ENCODE measurements around the gene BAMBI.

Gene BAMBI

DNA sequence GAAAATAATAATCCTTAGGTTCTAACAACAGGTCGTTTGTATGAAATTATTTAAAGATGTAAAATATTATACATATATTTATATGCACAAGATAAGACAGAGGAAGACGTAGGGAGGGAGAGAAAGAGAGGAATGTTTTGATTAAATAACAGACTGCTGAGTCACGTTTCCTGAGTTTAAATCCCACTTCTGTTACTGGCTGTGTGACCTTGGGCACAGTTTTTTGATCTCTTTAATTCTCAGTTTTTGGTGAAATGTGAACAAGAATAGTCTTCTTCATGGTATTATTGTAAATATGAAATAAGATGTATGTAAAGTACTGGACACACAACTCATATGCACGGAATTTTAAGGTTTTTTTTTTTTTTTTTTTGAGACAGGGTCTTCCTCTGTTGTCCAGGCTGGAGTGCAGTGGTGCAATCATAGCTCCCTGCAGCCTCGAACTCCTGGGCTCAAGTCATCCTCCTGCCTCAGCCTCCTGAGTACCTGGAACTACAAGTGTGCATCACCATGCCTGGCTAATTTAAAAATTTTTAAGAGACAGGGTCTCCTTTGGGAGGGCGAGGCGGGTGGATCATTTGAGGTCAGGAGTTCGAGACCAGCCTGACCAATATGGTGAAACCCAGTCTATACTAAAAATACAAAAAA is 42.6 kb downstream of the BAMBI start (continued):
- TF ChIP-seq GLI4 (tag by site-specific recombination; IDR thresholded peaks at IDR 0.05) (no peak), ZNF248 (tag by site-specific recombination; IDR thresholded peaks at IDR 0.05) (no peak)

DNA sequence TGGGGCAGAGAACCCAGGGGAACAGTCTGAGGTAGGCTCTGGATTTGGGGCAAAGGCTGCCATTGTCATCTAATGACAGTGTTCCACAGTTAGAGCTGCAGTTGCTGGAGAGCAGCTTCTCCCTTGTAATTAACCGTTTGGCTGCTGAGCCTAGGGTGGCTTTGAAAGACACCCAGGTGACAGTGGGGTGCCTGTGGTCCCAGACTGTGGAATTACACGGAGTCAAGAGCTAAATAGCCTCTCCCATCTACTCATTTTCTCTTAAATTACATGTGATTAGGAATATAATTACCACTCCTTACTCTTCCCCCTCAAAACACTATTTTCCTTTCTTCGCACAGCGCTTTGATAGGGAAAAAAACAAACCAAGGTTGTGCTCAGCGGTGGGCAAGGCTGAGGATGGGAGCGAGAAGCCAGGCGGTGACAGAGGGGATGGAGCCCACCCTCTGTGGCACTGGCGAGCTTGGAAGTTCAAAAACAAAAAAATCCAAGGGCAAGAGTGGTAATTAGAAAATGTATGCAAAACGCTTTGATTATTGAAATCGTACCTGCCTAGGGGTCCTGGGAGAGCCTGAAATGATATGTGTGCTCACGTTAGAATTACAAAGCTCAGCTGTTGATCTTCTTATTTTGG is 44.1 kb downstream of the BAMBI start:
- no peak overlapping the region for H3K27ac ChIP-seq (ENCODE audit: extremely low read depth, low read depth, low read length)
- no peaks in the 10 kb centered on the region for H3K4me1 ChIP-seq (ENCODE audit: control insufficient read depth, insufficient read depth, low read length)
- no peak overlapping the region for H3K4me3 ChIP-seq (ENCODE audit: low read depth, low read length)
- H3K9me3 ChIP-seq (ENCODE audit: control insufficient read depth, insufficient read depth, low read depth, low read length), result no peaks in the 10 kb centered on the region
- POLR2A ChIA-PET, result interaction anchor here (0.6 kb wide), 1 partner anchor 74 kb away, joined by 5 read pairs; no protein-coding TSS in a partner anchor
- no peaks in the 10 kb centered on the region for H3K36me3 ChIP-seq (ENCODE audit: control insufficient read depth in 2 of 2, insufficient read depth in 1 of 2, low read length in 2 of 2)
- TF ChIP-seq, protein P1, sequence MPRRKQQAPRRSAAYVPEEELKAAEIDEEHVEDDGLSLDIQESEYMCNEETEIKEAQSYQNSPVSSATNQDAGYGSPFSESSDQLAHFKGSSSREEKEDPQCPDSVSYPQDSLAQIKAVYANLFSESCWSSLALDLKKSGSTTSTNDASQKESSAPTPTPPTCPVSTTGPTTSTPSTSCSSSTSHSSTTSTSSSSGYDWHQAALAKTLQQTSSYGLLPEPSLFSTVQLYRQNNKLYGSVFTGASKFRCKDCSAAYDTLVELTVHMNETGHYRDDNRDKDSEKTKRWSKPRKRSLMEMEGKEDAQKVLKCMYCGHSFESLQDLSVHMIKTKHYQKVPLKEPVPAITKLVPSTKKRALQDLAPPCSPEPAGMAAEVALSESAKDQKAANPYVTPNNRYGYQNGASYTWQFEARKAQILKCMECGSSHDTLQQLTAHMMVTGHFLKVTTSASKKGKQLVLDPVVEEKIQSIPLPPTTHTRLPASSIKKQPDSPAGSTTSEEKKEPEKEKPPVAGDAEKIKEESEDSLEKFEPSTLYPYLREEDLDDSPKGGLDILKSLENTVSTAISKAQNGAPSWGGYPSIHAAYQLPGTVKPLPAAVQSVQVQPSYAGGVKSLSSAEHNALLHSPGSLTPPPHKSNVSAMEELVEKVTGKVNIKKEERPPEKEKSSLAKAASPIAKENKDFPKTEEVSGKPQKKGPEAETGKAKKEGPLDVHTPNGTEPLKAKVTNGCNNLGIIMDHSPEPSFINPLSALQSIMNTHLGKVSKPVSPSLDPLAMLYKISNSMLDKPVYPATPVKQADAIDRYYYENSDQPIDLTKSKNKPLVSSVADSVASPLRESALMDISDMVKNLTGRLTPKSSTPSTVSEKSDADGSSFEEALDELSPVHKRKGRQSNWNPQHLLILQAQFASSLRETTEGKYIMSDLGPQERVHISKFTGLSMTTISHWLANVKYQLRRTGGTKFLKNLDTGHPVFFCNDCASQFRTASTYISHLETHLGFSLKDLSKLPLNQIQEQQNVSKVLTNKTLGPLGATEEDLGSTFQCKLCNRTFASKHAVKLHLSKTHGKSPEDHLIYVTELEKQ (tag by site-specific recombination; IDR thresholded peaks at IDR 0.05; ENCODE audit: borderline replicate concordance), result no peak
- TF ChIP-seq SP7 (tag by site-specific recombination; IDR thresholded peaks at IDR 0.05), result peak; percentile 65
- no peak for TF ChIP-seq YY2 (tag by site-specific recombination; IDR thresholded peaks at IDR 0.05)
- TF ChIP-seq, protein P2, sequence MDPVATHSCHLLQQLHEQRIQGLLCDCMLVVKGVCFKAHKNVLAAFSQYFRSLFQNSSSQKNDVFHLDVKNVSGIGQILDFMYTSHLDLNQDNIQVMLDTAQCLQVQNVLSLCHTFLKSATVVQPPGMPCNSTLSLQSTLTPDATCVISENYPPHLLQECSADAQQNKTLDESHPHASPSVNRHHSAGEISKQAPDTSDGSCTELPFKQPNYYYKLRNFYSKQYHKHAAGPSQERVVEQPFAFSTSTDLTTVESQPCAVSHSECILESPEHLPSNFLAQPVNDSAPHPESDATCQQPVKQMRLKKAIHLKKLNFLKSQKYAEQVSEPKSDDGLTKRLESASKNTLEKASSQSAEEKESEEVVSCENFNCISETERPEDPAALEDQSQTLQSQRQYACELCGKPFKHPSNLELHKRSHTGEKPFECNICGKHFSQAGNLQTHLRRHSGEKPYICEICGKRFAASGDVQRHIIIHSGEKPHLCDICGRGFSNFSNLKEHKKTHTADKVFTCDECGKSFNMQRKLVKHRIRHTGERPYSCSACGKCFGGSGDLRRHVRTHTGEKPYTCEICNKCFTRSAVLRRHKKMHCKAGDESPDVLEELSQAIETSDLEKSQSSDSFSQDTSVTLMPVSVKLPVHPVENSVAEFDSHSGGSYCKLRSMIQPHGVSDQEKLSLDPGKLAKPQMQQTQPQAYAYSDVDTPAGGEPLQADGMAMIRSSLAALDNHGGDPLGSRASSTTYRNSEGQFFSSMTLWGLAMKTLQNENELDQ (tag by site-specific recombination; IDR thresholded peaks at IDR 0.05; ENCODE audit: low read depth), result no peak
- TF ChIP-seq, protein P3, sequence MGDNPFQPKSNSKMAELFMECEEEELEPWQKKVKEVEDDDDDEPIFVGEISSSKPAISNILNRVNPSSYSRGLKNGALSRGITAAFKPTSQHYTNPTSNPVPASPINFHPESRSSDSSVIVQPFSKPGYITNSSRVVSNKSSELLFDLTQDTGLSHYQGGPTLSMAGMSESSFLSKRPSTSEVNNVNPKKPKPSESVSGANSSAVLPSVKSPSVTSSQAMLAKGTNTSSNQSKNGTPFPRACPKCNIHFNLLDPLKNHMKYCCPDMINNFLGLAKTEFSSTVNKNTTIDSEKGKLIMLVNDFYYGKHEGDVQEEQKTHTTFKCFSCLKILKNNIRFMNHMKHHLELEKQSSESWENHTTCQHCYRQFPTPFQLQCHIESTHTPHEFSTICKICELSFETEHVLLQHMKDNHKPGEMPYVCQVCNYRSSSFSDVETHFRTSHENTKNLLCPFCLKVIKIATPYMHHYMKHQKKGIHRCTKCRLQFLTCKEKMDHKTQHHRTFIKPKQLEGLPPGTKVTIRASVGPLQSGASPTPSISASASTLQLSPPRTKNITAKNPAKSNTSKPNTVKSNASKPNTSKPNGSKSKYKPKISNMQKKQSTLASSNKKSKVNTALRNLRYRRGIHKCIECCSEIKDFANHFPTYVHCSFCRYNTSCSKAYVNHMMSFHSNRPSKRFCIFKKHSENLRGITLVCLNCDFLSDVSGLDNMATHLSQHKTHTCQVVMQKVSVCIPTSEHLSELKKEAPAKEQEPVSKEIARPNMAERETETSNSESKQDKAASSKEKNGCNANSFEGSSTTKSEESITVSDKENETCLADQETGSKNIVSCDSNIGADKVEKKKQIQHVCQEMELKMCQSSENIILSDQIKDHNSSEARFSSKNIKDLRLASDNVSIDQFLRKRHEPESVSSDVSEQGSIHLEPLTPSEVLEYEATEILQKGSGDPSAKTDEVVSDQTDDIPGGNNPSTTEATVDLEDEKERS (tag by site-specific recombination; IDR thresholded peaks at IDR 0.05), result no peak
- CTCF ChIA-PET, result interaction anchor here (0.8 to 1.2 kb wide), 2 partner anchors 17 to 233 kb away, joined by 3 read pairs; no protein-coding TSS in a partner anchor

DNA sequence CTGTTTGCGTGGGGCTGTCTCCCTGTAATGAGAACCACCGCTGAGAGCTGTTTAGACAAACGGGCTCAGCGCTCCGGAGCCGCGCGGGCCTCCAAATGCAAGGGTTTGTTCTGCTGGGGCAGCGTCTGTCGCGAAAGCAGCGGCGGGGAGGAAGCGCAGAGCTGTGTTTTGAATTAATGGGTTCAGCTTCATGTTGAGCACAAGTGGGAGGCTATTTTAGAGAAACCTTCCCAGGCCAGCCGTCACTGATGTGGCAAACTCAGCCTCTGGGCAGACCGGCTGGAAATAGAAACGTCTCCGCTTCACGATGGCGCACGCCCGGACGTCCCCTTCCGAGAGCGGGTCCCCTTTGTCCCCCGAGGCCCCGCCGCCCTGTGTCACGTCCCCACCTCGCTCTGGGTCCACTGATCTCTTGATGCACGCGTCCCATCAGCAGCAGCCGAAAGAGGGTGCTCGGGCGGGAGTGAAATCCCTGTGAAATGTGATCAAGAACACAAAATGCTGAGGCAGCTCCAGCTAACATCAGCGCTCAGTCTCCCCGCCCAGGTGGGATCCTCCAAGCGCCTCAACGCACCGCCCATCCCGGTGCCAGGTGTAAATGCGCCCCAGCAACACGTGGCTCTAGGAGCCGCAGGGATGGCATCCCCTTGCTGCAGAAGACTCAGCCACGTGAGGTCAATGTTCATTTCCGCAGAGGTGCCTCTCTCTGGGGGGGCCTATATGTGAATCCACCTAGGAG is 44.9 kb downstream of the BAMBI start:
- no peak overlapping the region; the same call in 1 of the 2 replicates for H3K27ac ChIP-seq (ENCODE audit: extremely low read depth, low read depth, low read length)
- ChIA-PET POLR2A (no interaction called here), CTCF (interaction anchor here (0.6 to 1.2 kb wide), 4 partner anchors 16 to 232 kb away, joined by 3 to 4 read pairs (median 3); no protein-coding TSS in a partner anchor)
- H3K36me3 ChIP-seq (ENCODE audit: control insufficient read depth in 2 of 2, insufficient read depth in 1 of 2, low read length in 2 of 2), result no peaks in the 10 kb centered on the region
- peak overlapping the region; percentile 2; the same call in 1 of the 2 replicates for H3K4me3 ChIP-seq (ENCODE audit: low read depth, low read length)
- no peaks in the 10 kb centered on the region for H3K4me1 ChIP-seq (ENCODE audit: control insufficient read depth, insufficient read depth, low read length)
- H3K9me3 ChIP-seq (ENCODE audit: control insufficient read depth, insufficient read depth, low read depth, low read length), result no peaks in the 10 kb centered on the region
- TF ChIP-seq, protein P4, sequence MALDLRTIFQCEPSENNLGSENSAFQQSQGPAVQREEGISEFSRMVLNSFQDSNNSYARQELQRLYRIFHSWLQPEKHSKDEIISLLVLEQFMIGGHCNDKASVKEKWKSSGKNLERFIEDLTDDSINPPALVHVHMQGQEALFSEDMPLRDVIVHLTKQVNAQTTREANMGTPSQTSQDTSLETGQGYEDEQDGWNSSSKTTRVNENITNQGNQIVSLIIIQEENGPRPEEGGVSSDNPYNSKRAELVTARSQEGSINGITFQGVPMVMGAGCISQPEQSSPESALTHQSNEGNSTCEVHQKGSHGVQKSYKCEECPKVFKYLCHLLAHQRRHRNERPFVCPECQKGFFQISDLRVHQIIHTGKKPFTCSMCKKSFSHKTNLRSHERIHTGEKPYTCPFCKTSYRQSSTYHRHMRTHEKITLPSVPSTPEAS (tag by site-specific recombination; IDR thresholded peaks at IDR 0.05), result no peak
- TF ChIP-seq, protein P5, sequence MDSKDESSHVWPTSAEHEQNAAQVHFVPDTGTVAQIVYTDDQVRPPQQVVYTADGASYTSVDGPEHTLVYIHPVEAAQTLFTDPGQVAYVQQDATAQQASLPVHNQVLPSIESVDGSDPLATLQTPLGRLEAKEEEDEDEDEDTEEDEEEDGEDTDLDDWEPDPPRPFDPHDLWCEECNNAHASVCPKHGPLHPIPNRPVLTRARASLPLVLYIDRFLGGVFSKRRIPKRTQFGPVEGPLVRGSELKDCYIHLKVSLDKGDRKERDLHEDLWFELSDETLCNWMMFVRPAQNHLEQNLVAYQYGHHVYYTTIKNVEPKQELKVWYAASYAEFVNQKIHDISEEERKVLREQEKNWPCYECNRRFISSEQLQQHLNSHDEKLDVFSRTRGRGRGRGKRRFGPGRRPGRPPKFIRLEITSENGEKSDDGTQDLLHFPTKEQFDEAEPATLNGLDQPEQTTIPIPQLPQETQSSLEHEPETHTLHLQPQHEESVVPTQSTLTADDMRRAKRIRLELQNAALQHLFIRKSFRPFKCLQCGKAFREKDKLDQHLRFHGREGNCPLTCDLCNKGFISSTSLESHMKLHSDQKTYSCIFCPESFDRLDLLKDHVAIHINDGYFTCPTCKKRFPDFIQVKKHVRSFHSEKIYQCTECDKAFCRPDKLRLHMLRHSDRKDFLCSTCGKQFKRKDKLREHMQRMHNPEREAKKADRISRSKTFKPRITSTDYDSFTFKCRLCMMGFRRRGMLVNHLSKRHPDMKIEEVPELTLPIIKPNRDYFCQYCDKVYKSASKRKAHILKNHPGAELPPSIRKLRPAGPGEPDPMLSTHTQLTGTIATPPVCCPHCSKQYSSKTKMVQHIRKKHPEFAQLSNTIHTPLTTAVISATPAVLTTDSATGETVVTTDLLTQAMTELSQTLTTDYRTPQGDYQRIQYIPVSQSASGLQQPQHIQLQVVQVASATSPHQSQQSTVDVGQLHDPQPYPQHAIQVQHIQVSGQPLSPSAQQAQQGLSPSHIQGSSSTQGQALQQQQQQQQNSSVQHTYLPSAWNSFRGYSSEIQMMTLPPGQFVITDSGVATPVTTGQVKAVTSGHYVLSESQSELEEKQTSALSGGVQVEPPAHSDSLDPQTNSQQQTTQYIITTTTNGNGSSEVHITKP (tag by site-specific recombination; IDR thresholded peaks at IDR 0.05), result peak; percentile 28
- TF ChIP-seq, protein P6, sequence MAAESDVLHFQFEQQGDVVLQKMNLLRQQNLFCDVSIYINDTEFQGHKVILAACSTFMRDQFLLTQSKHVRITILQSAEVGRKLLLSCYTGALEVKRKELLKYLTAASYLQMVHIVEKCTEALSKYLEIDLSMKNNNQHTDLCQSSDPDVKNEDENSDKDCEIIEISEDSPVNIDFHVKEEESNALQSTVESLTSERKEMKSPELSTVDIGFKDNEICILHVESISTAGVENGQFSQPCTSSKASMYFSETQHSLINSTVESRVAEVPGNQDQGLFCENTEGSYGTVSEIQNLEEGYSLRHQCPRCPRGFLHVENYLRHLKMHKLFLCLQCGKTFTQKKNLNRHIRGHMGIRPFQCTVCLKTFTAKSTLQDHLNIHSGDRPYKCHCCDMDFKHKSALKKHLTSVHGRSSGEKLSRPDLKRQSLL (tag by site-specific recombination; IDR thresholded peaks at IDR 0.05), result no peak
- TF ChIP-seq ZNF600 (tag by site-specific recombination; IDR thresholded peaks at IDR 0.05), result 0 out of 2 replicates have a peak, but pooled peaks have one; percentile 45
